ENCODE results near the gene WDR27. TPM values are rescaled to one million over a fixed set of nuclear protein-coding genes. Genes with fewer than 3 reads are reported as not detected.

WDR27 gene
- total and polyA plus RNA-seq, 2 experiments from 2014 or later: 27.7 to 29.7 TPM

- Histone ChIP-seq H3K36me3 (replicated peaks; ENCODE audit: insufficient read depth, low read depth) (no peaks in the 10 kb centered on the region), H3K4me3 (no peak overlapping the region), H3K9me2 (replicated peaks; ENCODE audit: insufficient read depth) (no peaks in the 10 kb centered on the region), H2AFZ (no peak overlapping the region), H3K4me2 (no peak overlapping the region), H4K20me1 (ENCODE audit: insufficient read depth, poor library complexity, severe bottlenecking) (no peaks in the 10 kb centered on the region), H3K4me1 (ENCODE audit: insufficient read depth) (peaks cover 9% of the 10 kb centered on the region), H3K27me3 (no peaks in the 10 kb centered on the region), H3K27ac (peak overlapping the region; percentile 0), H3K9me3 (ENCODE audit: low read depth) (no peaks in the 10 kb centered on the region), H3K79me2 (no peaks in the 10 kb centered on the region)
- DNase-seq (ENCODE audit: low spot score): no peak
- 93% methylated on average over 32 of the region's 36 CpGs for WGBS (ENCODE audit: low lambda C conversion rate, missing lambda C conversion rate)
- TF ChIP-seq EZH2phosphoT487 (IDR thresholded peaks at IDR 0.05; ENCODE audit: low read depth, severe bottlenecking, unreplicated experiment) (no peak), EZH2 (IDR thresholded peaks at IDR 0.05; ENCODE audit: borderline replicate concordance) (no peak), CTCF (IDR thresholded peaks at IDR 0.05; ENCODE audit: poor library complexity) (no peak)
Measured at GRCh38 chr6:169452117-169452868, 249.5 kb downstream of the WDR27 start.

GRCh38 chr6:169451065-169451838 lies 250.6 kb downstream of the WDR27 start:
- H3K4me3 ChIP-seq: no peak overlapping the region
- no peaks in the 10 kb centered on the region for H3K27me3 ChIP-seq
- no peaks in the 10 kb centered on the region for H3K9me3 ChIP-seq (ENCODE audit: low read depth)
- TF ChIP-seq CTCF (IDR thresholded peaks at IDR 0.05; ENCODE audit: poor library complexity): no peak
- no peak for TF ChIP-seq EZH2 (IDR thresholded peaks at IDR 0.05; ENCODE audit: borderline replicate concordance)
- H2AFZ ChIP-seq: no peak overlapping the region
- H3K9me2 ChIP-seq (replicated peaks; ENCODE audit: insufficient read depth): no peaks in the 10 kb centered on the region
- H3K4me2 ChIP-seq: no peak overlapping the region
- no peak overlapping the region for H3K27ac ChIP-seq
- H3K36me3 ChIP-seq (replicated peaks; ENCODE audit: insufficient read depth, low read depth): no peaks in the 10 kb centered on the region
- H3K79me2 ChIP-seq: no peaks in the 10 kb centered on the region
- DNase-seq (ENCODE audit: low spot score): no peak
- H4K20me1 ChIP-seq (ENCODE audit: insufficient read depth, poor library complexity, severe bottlenecking): no peaks in the 10 kb centered on the region
- H3K4me1 ChIP-seq (ENCODE audit: insufficient read depth): peaks cover 9% of the 10 kb centered on the region
- WGBS (ENCODE audit: low lambda C conversion rate, missing lambda C conversion rate): 87% methylated on average over 14 of the region's 14 CpGs

- Histone ChIP-seq H3K9me3 (ENCODE audit: low read depth) (no peaks in the 10 kb centered on the region), H3K9me2 (replicated peaks; ENCODE audit: insufficient read depth) (no peaks in the 10 kb centered on the region), H3K27me3 (no peaks in the 10 kb centered on the region), H3K4me1 (ENCODE audit: insufficient read depth) (peaks cover 9% of the 10 kb centered on the region), H3K79me2 (no peaks in the 10 kb centered on the region), H4K20me1 (ENCODE audit: insufficient read depth, poor library complexity, severe bottlenecking) (no peaks in the 10 kb centered on the region), H3K4me2 (no peak overlapping the region), H2AFZ (no peak overlapping the region), H3K27ac (no peak overlapping the region), H3K4me3 (no peak overlapping the region), H3K36me3 (replicated peaks; ENCODE audit: insufficient read depth, low read depth) (no peaks in the 10 kb centered on the region)
- no peak for DNase-seq (ENCODE audit: low spot score)
- TF ChIP-seq EZH2phosphoT487 (IDR thresholded peaks at IDR 0.05; ENCODE audit: low read depth, severe bottlenecking, unreplicated experiment) (no peak), EZH2 (IDR thresholded peaks at IDR 0.05; ENCODE audit: borderline replicate concordance) (no peak), CTCF (IDR thresholded peaks at IDR 0.05; ENCODE audit: poor library complexity) (no peak)
- 85% methylated on average over 12 of the region's 12 CpGs for WGBS (ENCODE audit: low lambda C conversion rate, missing lambda C conversion rate)
Measured at GRCh38 chr6:169450097-169450496, 251.7 kb downstream of the WDR27 start.
